BLaER1 (cell line): ENCODE results near the gene SEC61A1.

Experiments used
- H3K27ac ChIP-seq: shearing (Covaris generic); formaldehyde crosslinking; 2 replicates; pipeline ENCODE4 v1.8.1; 2022
- H3K27me3 ChIP-seq: shearing (Covaris generic); formaldehyde crosslinking; 2 replicates; pipeline ENCODE4 v1.8.1; 2022
- H3K36me3 ChIP-seq: shearing (Covaris generic); formaldehyde crosslinking; 2 replicates; pipeline ENCODE4 v1.8.1; 2022
- H3K4me1 ChIP-seq: shearing (Covaris generic); formaldehyde crosslinking; 2 replicates; pipeline ENCODE4 v1.8.1; 2022
- H3K4me2 ChIP-seq: shearing (Covaris generic); formaldehyde crosslinking; 2 replicates; pipeline ENCODE4 v1.8.1; 2022
- H3K4me3 ChIP-seq: shearing (Covaris generic); formaldehyde crosslinking; 2 replicates; pipeline ENCODE4 v1.8.1; 2022
- H3K9ac ChIP-seq: shearing (Covaris generic); formaldehyde crosslinking; 2 replicates; pipeline ENCODE4 v1.8.1; 2022
- H3K9me3 ChIP-seq: shearing (Covaris generic); formaldehyde crosslinking; 2 replicates; pipeline ENCODE4 v1.8.1; 2022
- H4K20me1 ChIP-seq: shearing (Covaris generic); formaldehyde crosslinking; 2 replicates; pipeline ENCODE4 v1.8.1; 2022
- Cebpa-rat ChIP-seq: shearing (Covaris generic); IDR thresholded peaks from 2 replicates; pipeline ENCODE4 v1.8.1; 2022

SEC61A1 gene

DNA sequence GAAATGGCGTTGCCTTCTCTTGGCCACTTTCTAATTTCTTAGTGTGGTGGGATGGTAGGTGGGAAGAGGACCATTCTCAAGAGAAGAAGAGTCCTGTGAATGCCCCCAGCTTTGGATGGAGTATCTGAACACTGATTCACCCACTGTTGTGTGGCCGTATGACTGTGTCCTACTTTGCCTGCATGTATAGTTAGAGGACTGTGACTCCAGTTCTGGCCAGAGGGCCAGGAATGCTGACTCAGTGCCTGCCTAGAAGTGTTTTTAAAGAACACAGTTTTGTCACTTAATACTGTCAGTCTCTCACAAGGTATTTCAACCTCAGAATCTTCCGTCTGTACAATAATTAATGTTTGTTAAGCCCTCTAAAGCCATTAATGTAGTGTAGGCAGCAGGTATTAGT lies 2.1 kb downstream of the SEC61A1 start:
- Histone ChIP-seq H3K4me1 (peaks cover 33% of the 10 kb centered on the region), H3K27me3 (no peaks in the 10 kb centered on the region), H3K4me2 (peak overlapping the region; percentile 90), H3K27ac (no peak overlapping the region), H3K36me3 (peaks cover 55% of the 10 kb centered on the region), H3K9ac (peak overlapping the region; percentile 98; the same call in 1 of the 2 replicates), H4K20me1 (peaks cover 61% of the 10 kb centered on the region), H3K9me3 (no peaks in the 10 kb centered on the region), H3K4me3 (peak overlapping the region; percentile 99; the same call in 1 of the 2 replicates)
- no peak for TF ChIP-seq Cebpa-rat

DNA sequence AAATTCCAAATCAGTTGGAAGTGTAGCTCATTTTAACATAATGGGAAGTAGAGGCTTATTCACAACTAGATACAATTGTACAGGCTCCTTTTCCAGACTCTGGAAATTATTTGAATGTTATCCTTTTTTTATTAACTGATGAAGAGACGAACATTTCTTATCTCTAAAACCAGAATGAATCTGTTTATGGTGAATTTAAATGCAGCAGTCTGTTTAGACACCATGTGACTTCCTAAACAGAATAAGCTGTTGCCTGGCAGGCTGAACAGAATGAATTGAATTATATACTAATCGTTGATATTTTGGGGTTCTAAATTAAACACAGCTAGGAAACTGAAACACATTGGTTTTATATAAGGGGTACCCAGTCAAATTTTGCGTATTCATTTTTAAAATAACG lies 4.0 kb downstream of the SEC61A1 start:
- Histone ChIP-seq H3K4me1 (peaks cover 29% of the 10 kb centered on the region), H3K4me3 (no peak overlapping the region), H3K36me3 (peaks cover 74% of the 10 kb centered on the region), H3K9ac (no peak overlapping the region), H3K4me2 (no peak overlapping the region), H3K27me3 (no peaks in the 10 kb centered on the region), H3K27ac (no peak overlapping the region), H3K9me3 (no peaks in the 10 kb centered on the region), H4K20me1 (peaks cover 78% of the 10 kb centered on the region)
- no peak for TF ChIP-seq Cebpa-rat

DNA sequence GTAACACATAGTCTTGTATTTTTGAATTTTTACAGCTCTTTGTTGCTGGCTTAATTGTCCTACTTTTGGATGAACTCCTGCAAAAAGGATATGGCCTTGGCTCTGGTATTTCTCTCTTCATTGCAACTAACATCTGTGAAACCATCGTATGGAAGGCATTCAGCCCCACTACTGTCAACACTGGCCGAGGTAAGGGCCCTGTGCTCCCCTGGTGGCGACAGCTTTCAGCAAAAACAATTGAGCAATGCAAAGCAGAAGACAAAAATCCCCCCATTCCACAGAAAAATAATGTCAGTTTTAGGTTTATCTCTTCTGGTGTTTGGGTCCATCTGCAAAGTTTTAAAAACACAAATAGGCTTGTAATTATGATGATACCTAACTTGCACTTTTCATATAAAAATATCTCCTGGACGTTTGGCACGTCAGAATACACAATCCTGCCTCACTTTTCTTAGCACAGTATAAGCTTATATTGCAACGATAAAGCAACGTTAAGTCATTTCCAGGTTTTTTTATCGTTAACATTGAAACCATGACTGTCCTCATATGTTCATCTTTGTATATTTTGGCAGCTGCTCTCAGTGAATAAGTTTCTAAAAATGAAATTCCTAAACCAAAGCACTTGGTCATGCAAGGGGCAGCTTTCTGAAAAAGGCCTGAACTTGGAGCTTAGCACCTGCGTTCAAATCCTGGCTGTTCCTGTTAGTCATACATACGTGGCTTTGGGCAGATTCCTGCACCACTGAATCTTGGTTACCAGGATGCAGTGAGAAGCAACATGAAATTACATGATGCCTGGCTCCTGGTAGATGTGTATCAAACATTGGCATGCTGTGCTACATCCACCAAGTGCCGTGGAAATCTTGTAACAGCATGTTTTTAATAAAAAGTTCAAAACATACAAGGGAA lies 8.5 kb downstream of the SEC61A1 start:
- Histone ChIP-seq H4K20me1 (peaks cover 93% of the 10 kb centered on the region), H3K27ac (no peak overlapping the region), H3K27me3 (no peaks in the 10 kb centered on the region), H3K4me1 (no peaks in the 10 kb centered on the region; the same call in 1 of the 2 replicates), H3K4me2 (no peak overlapping the region), H3K9me3 (no peaks in the 10 kb centered on the region), H3K9ac (no peak overlapping the region), H3K36me3 (peaks cover 100% of the 10 kb centered on the region), H3K4me3 (no peak overlapping the region)
- TF ChIP-seq Cebpa-rat = no peak

- Histone ChIP-seq H3K27me3 (no peaks in the 10 kb centered on the region), H3K9me3 (no peaks in the 10 kb centered on the region), H3K9ac (no peak overlapping the region), H4K20me1 (peaks cover 93% of the 10 kb centered on the region), H3K4me2 (no peak overlapping the region), H3K36me3 (peaks cover 100% of the 10 kb centered on the region), H3K27ac (no peak overlapping the region), H3K4me1 (no peaks in the 10 kb centered on the region), H3K4me3 (no peak overlapping the region)
- TF ChIP-seq Cebpa-rat = no peak
Observed at GRCh38 chr3:128062033-128062745, 10.0 kb downstream of the SEC61A1 start.

DNA sequence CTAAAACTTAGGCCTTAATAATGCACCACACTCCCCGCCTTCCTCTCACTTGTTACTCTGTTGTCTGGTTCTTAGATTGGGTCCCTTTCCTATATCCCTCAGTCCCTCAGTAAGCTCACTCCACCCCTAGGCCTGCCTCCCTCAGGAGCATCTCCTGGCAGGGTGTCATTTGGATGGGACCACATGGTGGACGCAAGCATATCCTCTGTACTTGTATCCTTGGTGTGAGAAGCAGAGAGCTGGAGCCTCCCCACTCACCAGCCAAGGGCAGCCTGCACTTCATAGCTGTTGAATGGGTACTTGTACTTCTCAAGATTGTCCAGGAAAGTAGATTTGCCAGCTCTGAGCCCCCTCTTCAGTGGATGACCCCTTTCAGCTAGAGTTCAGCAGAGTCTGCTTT lies 11.6 kb downstream of the SEC61A1 start:
- no peak for TF ChIP-seq Cebpa-rat
- H3K36me3 ChIP-seq = peaks cover 100% of the 10 kb centered on the region
- no peaks in the 10 kb centered on the region for H3K4me1 ChIP-seq
- no peak overlapping the region for H3K4me3 ChIP-seq
- no peak overlapping the region for H3K4me2 ChIP-seq
- H3K27me3 ChIP-seq = no peaks in the 10 kb centered on the region
- no peak overlapping the region for H3K27ac ChIP-seq
- H4K20me1 ChIP-seq = peaks cover 96% of the 10 kb centered on the region
- H3K9ac ChIP-seq = no peak overlapping the region
- no peaks in the 10 kb centered on the region for H3K9me3 ChIP-seq

DNA sequence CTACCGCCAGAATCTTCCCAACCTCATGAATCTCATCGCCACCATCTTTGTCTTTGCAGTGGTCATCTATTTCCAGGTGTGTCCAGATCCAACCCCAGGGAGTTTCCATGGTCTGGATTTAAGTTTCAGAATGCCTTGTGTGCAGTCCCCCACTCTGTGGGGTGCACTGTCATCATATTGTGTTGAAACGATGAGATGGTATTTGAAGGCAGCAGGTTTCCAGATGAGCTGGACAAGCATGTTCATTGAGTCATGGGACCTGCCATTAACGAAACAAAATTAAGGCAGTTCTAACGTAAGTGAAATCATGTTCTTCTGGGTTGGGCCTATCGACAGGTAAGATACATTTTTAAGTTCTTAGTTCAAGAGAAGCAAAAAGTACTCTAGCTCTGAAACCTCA lies 12.7 kb downstream of the SEC61A1 start:
- Histone ChIP-seq H3K4me3 (no peak overlapping the region), H4K20me1 (peaks cover 96% of the 10 kb centered on the region), H3K36me3 (peaks cover 100% of the 10 kb centered on the region), H3K27ac (no peak overlapping the region), H3K9ac (no peak overlapping the region), H3K27me3 (no peaks in the 10 kb centered on the region), H3K4me1 (no peaks in the 10 kb centered on the region), H3K4me2 (no peak overlapping the region), H3K9me3 (no peaks in the 10 kb centered on the region)
- TF ChIP-seq Cebpa-rat = no peak

- H3K36me3 ChIP-seq = peaks cover 100% of the 10 kb centered on the region
Observed at GRCh38 chr3:128066114-128066513, 13.9 kb downstream of the SEC61A1 start.

DNA sequence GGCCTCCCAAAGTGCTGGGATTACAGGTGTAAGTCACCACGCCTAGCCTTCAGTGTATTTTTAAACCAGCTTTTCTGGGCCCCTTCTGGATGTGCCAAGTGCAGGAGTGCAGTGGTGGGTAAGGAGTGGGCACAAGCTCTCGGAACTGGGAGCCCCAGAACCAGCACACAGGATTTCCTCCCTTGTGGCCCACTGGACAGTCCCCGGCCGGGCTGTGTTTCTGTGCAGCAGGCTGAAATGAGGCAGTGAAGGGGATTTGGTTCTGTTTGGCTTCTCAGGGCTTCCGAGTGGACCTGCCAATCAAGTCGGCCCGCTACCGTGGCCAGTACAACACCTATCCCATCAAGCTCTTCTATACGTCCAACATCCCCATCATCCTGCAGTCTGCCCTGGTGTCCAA lies 14.4 kb downstream of the SEC61A1 start:
- H3K9ac ChIP-seq = no peak overlapping the region
- TF ChIP-seq Cebpa-rat = no peak

More at GRCh38 chr3:128066114-128066513, 13.9 kb downstream of the SEC61A1 start:
- Histone ChIP-seq H3K9ac (no peak overlapping the region), H3K4me2 (no peak overlapping the region), H4K20me1 (peaks cover 97% of the 10 kb centered on the region), H3K4me3 (no peak overlapping the region), H3K4me1 (no peaks in the 10 kb centered on the region), H3K27me3 (no peaks in the 10 kb centered on the region), H3K27ac (no peak overlapping the region), H3K9me3 (no peaks in the 10 kb centered on the region)
- TF ChIP-seq Cebpa-rat = no peak

GRCh38 chr3:128067489-128067888 lies 15.3 kb downstream of the SEC61A1 start:
- no peaks in the 10 kb centered on the region for H3K9me3 ChIP-seq
- no peak for TF ChIP-seq Cebpa-rat
- no peaks in the 10 kb centered on the region for H3K27me3 ChIP-seq
- peaks cover 97% of the 10 kb centered on the region for H4K20me1 ChIP-seq
- H3K4me1 ChIP-seq = no peaks in the 10 kb centered on the region
- H3K4me2 ChIP-seq = no peak overlapping the region
- no peak overlapping the region for H3K4me3 ChIP-seq
- no peak overlapping the region for H3K9ac ChIP-seq
- no peak overlapping the region for H3K27ac ChIP-seq
- H3K36me3 ChIP-seq = peaks cover 100% of the 10 kb centered on the region

More for the DNA sequence above, 14.4 kb downstream of the SEC61A1 start:
- Histone ChIP-seq H3K4me3 (no peak overlapping the region), H4K20me1 (peaks cover 97% of the 10 kb centered on the region), H3K27me3 (no peaks in the 10 kb centered on the region), H3K27ac (no peak overlapping the region), H3K36me3 (peaks cover 100% of the 10 kb centered on the region), H3K4me1 (no peaks in the 10 kb centered on the region), H3K4me2 (no peak overlapping the region), H3K9me3 (no peaks in the 10 kb centered on the region)

DNA sequence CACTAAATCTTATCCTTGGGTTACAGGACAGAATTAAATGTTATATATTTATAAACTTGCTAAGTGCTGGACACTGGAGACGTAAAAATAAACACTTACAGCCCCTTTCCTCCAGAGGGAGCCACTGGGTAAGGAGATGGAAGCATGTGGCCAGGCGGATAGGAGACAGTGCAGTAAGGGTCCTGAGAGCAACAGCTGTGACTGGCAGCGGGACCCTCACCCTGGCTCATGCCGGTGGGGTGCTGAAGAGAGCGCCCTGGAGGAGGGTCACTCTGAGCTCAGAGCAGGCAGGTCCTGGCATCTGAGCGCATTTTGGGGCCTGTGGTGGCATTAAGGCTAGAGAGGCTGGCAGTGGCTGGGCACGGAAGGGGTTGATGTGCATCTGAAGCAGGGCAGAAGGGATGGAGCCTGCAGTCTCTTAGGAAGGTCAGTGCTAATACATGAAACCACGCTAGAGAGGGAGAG lies 16.0 kb downstream of the SEC61A1 start:
- no peak overlapping the region for H3K9ac ChIP-seq
- H3K36me3 ChIP-seq = peaks cover 100% of the 10 kb centered on the region
- H3K27me3 ChIP-seq = no peaks in the 10 kb centered on the region
- no peak for TF ChIP-seq Cebpa-rat
- no peak overlapping the region for H3K27ac ChIP-seq
- H3K4me1 ChIP-seq = no peaks in the 10 kb centered on the region
- no peaks in the 10 kb centered on the region for H3K9me3 ChIP-seq
- no peak overlapping the region for H3K4me3 ChIP-seq
- H3K4me2 ChIP-seq = no peak overlapping the region
- peaks cover 97% of the 10 kb centered on the region for H4K20me1 ChIP-seq
